GM18907 (cell line): ENCODE data around the gene TMEM250.

ENCODE experiments used
- ATAC-seq: cut with Tn5 transposase; IDR thresholded peaks from one replicate; pipeline ENCODE4 v1.9.1; 2021; ENCODE audit warnings: mild to moderate bottlenecking, moderate library complexity; ENCODE audit not compliant: unreplicated experiment

The TMEM250 gene

DNA sequence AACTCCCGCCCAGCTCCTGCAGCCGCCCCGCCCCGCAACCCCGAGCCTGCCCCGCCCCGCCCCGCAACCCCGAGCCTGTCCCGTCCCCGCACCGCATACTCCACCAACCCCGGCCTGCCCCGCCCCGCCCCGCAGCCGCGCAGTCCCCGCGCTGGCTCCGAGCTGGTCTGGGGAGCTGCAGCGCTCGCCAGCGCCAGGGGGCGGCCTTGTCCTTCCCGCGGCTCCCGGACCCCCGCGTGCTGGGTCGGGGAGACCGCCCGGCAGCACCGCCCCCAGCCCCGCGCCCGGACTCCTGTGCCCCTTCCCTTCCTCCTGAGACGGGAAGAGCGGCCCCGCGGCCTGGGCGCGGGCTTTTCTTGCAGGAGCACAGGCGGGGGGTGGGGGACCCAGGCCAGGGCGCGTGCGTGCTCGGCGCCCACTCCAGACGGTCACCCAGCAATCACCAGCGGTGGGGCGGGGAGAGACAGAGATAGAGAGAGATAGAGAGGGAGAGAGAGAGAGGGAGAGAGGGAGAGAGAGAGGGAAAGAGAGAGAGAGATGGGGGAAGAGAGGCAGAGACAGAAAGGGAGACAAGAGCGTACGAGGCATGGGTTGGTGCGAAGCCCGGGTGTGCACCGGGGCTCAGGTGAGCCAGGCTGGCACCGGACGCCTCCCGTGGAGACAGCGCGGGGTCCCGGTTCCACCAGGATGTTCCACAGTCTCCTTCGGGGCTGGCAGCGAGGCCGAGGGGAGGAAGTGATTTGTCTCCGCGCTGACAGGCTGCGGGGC lies 14.7 kb upstream of the TMEM250 start:
- ATAC-seq, result no peak

DNA sequence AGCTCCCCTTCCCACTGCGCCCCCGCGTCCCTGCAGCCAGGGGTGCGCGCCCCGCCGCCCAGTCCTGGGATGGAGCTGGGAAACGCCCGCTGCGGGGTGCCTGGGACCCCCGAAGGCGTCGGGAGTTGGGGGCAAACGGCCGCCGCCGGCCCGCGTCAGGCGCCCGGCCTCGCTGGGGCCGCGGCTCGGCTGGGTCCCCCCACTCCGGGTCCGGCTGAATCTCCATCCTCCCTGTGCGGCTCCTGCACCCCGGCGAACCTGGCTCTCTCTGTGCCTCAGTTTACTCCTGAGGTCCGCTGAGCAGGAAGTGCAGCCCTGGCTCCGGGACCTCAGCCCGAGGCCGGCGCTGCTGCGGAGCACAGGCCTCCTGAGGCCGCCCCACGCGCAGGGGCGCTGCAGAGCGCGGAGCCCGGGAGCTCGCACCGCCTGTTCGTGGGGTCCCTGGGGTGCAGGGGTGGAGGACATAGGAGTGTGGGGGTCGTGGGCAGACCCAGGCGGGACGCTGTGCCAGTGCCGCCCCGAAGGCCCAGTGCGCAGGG lies 13.9 kb upstream of the TMEM250 start:
- ATAC-seq, result no peak

DNA sequence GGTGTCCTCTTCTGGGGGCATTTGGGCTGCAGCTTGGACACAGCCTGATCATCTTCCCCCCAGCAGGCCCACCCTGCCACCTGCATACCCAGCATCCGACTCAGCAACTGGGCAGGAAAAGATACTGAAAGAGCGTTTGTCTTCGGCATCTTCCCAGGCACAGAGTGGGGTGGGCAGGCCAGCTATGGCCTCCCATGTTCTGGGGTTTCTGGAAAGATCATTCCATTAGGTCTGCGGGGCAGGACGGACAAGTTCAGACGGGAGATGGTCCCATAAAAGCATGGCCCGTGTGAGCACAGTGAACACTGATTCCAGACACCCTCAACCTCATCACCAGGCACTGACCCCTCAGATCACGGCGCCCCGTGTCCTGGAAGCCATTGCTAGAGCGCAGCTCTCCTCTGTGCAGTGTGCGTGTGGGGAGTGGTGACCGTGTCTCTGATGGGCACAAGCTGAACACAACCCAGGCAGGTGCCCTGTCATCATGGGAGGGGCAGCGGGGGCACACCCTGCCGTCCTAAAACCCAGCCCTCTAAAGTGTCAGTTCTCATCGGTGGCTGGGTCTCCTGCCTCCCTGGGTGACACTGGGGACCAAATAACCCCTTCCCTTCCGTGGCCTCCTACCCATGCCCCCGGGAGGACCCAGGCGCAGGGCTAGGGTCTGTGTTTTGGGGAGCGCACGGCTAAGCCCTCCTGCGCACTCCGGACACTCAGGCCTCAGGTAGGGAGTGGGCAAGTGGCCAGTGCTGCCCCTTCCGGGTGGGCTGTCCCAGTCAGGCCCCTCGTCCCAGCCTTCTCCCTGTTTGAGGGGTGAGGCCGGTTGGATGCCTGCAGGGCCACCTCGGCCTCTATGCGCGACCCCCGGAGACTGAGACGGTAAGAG lies 13.2 kb upstream of the TMEM250 start:
- ATAC-seq, result no peak

DNA sequence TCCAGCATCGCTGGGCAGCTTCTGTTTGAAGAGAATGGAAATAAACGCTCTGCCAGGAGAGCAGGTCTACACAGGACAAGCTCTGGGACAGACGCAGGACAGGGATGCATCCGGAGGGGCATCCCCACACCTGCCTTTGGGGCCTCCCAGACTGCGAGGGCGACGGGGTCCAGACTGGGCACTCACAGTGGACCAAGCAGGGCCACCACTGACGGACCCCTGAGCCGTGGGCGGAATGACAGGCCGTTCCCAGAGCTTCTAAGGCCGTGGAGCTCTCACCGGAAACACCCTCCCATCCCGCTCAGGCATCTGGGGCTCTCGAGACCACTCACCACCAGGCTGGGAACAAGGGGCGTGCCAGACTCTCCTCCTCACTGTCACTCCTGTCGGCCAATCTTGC lies 10.5 kb upstream of the TMEM250 start:
- ATAC-seq, result no peak

DNA sequence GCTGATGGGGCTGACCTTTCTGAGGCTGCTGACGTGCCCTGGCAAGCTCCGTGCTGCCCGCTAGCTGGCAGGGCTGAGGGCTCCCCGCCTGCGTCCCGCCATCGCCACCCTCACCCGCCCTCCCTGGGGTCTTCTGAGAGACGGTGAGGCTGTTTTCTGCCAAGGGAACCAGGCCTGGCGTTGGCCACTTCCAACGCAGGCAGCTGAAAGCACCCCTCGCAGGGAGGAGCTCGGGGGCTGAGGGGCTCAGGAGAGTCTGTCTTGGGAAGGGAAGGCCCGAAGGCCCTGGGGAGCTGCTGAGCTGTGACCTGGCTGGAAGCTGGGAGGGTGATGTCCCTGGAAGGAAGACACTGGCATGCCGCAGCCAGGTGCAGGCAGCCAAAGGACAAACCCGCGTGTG lies 9.8 kb upstream of the TMEM250 start:
- ATAC-seq, result no peak

DNA sequence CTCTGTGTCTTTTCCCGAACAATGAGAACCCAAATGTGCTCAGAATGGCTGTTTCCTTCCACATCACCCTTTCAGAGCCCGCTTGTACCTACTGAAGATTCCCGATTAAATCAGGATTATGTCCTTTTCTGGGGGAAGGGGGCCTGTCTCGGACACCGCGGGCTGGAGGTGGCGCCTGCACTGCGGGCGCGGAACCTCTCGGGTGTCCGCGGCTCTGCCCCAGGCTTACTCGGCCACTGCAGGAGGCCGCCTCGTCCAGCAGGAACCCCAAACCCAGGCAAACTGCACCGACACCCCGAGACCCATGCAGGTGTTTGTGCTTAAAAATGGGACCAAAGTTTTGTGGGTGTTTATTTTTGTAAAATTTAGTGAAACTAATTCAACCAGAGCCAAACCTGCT lies 8.6 kb upstream of the TMEM250 start:
- no peak for ATAC-seq

DNA sequence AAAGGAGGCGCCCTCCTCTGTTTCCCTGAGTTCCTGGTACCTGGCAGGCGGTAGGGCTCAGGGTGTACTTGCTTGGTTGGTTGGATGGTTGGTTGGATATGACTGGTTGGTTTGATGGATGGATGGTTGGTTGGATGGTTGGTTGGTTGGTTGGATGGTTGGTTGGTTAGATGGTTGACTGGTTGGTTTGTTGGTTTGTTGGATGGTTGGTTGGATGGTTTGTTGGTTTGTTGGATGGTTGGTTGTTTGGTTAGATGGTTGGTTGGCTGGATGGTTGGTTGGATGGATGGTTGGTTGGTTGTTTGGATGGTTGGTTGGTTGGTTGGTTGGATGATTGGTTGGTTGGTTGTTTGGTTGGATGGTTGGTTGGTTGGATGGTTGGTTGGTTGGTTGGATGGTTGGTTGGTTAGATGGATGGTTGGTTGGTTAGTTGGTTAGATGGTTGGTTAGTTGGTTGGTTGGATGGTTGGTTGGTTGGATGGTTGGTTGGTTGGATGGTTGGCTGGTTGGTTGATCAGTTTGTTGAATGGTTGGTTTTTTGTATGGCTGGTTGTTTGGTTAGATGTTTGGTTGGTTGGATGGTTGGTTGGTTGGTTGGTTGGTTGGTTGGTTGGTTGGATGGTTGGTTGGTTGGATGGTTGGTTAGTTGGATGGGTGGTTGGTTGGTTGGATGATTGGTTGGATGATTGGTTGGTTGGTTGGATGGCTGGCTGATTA lies 6.5 kb upstream of the TMEM250 start:
- ATAC-seq, result no peak

DNA sequence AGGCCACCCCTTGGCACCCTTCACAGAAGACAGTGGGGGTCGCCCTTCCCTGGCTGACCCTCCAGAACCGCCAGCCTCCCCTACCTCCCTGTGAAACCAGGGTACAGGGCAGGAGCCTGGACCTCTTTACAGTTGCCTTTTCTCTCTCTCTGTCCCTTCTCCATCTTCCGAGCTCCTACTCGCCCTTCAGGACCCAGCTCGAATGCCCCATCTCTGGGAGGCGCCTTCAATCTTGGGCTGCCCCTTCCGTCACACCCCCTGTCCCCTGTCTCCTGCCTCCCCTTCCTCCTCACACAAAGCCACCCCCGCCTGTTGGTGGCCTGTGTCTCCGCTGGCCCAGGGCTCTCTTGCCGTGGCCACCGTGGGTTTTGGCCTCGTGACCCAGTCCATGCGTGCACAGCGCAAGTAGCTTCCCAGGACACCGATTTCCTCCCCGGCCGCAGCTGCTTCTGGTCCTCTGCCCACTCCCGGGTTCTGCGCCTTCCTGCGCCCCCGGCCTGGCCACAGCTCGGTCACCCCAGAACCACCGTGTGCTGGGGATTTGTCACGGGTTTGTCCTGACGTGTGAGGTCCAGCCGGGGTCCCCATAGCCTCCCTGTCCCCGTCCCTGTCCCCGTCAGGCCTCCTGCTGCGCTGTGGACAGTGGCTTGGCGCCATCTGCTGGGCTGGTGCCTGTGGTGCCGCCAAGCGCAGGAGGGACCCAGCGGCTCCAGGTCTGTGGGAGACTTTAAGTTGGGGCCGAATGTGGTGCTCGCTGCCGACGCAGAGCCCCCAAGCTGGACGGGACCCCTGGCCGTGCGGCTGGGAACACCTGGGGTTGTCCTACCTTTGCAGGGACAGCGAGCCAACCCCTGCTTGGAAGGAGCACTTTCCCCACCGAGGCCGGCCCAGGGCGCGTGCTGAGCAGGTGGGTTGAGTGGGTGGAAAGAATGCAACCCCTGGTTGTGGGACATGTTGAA lies 4.0 kb upstream of the TMEM250 start:
- no peak for ATAC-seq

DNA sequence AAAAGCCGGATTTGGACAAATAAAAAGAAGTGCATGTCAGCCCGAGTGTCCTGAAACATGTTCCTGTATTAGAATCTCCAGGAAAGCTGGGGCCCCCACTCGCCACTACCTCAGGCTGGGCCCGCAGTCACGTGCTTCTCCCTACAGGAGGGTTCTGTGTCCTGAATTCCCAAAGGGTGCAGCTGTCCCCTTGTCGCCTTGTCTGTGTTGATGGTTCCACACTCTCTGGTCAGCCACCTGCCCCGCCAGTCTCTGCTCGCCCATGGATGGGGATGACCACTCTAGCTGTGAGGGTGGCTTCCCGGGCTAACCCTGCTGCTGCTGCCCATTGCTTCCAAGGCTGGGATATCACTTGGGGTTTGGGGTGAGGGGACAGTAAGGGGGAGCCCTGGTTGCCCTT lies 3.1 kb upstream of the TMEM250 start:
- no peak for ATAC-seq

DNA sequence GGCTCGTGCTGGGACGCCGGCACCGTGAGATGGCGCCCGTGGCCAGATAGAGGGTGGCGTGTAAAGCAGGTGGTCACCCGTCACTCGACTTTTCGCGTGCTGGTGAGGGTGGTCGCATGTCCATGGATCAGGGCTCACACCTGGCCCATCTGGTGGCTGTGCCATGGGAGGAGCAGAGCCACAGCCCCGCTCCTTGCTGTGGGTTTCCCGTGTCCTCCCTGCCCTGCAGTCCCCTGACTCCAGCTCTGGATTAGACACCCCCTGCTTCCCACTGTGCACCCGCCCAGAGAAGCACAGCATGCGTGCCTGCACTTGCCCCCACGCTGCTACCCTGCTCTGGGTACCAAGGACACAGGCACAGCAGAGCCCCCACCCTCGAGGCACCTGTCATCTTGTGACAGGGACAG lies 1.8 kb upstream of the TMEM250 start:
- ATAC-seq, result no peak

DNA sequence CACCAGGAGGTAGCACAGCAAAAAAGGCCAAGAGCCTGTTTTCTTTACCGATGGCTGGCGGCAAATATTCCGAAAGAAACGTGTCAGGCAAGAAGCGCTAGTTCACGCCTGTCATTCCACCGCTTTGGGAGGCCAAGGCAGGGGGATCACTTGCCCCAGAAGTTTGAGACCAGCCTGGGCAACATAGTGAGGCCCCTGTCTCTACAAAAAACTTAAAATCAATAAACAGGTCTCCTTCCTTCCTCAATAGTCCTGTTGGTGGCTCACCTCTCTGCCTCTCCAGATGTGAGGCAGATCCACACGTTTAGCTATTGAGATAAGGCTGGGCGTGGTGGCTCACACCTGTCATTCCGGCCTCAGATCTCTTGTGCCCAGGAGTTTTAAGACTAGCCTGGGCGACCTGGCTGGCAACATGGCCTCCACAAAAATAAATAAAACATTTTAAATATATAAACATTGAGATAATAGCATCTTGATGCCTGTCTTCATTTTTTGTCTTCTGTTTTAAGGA lies 1.3 kb upstream of the TMEM250 start:
- ATAC-seq, result no peak

DNA sequence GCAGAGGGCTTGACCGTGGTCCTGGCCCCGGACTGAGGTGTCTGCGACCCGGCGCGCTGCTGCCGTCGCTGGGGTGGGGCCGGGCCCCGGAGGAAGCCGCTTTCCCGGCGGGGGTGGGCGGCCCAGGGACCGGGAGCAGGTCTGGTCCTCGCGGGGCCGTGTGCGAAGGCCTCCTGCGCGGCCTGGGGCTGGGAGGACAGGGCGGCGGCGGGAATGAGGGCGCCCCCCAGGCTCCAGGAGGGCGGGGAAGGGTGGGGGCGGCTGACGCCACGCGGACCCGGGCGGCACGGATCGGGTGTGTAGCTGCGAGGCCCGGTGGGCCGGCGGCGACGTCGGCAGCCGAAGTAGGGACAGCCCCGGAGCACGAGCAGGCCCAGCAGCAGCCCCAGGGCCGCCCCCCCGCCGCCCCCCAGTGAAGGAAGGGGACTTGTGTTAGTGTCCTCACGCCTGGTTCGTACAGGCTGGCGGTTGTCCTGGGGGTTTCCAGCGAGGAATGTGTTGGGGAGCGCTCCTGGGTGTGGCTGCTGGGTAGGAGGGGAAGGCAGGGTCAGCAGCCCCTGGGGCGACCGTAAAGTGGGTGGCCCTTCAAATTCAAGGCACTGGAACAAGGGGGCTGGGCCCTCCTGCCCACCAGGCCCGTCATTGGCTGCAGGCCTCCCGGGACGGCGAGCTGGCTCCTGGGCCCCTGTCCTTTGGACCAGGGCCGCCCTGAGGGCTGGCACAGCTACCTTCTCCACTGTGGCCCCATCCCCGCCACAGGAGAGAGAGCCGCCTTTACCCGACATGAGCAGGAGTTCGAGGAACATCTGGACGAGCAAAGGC lies 597 bp upstream of the TMEM250 start:
- ATAC-seq, result no peak

DNA sequence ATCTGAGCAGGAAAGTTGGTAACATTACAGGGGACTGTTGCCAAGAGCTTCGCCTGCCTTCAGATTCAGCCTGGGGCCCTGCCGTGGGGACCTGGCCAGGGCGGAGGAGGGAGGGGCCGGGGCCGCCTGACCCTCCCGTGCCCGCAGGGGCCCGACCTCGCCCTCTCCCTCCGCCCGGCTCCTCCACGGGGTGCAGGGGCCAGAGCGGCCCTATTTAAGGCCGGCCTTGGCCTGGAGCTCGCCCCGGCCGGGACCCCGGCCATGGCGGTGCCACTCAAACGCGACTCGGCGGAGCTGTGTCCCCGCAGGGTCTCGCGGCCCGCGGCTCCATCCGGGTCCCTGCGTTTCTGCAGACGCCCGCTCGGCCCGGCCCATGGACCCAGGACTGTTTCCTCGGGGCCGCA lies 757 bp downstream of the TMEM250 start:
- ATAC-seq, result peak; percentile 15

DNA sequence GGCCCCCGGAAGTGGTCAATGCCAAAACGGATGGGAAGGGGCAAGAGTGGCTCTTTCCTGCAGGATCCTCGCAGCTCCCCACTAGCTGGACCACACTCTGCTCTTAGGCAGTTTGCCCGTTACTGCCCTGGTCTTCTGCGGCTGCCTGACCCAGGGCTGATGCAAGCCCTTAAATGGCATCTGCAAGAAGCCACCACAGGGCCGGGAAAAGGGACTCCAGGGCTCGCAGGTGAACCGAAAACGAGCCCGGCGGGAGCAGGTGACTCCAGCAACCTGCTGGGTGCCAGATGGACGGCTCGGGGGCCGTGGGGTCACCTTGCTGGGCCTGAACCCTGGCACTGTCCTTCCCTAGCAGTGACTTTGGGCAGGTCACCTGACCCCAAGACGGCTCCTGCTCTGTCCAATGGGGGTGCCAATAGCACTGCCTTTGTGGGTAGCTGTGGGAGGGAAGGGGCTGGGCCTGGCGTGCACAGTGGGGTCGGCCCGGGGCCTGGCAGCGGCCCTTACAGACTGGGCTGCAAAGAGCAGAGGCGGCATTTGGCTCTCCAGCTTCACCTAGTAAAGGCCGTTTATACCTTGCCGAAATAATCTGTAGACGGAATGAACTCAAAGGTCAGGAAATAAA lies 1.3 kb downstream of the TMEM250 start:
- no peak for ATAC-seq

DNA sequence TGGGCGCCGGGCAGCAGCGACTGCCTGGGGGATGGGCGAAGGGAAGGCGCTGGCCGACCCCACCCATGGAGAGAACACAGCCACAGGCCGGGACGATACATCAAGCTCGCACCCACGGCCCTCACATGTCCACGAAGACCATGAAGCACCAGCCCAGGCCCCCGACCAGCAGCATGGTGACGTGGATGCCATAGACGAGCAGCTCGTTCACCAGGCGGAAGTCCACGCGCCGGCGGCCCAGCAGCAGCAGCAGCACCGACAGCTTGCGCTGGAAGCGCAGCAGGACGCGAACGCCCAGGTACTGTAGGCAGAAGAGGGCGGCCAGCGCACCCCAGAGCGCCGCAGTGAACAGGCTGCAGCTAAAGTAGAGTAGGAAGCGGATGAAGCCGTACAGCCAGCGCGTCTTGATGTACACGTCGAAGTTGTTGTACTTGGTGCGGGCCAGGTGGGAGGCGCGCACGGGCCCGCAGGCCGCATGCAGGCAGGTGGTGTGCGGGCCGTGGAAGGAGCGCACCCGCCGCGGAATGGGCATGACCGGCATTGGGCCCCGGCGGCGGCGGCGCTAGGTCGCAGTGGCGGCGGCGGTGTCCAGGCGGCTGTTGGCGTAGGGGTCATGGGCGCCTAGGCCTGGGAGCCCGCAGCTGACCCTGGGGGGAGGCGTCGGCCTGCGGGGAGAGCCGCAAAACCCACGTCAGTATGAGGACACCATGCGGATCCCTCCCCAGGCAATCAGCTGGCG lies 2.1 kb downstream of the TMEM250 start:
- no peak for ATAC-seq

DNA sequence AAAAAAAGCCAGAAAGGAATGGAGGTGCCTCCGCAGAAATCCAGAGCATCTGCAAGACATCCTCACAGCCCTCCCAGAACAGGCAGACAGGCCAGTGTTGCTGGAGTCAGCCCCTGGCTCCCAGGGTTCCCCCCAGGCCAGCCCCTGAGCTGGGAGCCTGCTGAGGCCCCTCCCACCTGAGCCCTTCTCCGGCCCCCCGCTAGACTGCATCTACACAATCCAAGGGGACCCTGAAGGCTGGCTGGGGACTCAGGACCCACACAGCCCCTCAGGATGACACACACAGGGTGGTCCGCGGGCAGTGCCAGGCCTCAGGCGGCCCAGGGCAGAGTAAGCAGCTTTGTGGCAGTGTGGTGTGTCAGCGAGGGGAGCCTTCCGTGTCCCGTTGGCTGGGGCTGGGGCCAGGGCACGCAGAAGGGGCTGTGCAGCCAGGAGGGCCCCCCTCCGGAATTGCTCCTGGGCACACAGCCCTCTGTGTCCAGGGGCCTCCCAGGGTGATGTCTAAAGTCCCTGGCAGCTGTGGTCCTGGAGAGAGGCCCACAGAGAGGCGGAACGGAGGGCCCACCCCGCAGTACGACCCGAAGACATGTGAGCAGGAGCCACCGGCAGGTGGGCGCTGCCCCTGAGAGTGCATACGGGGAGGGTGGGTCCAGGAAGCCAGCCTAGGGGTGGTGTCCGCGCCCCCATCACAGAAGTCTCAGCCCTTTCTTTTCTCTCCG lies 2.9 kb downstream of the TMEM250 start:
- ATAC-seq, result no peak

DNA sequence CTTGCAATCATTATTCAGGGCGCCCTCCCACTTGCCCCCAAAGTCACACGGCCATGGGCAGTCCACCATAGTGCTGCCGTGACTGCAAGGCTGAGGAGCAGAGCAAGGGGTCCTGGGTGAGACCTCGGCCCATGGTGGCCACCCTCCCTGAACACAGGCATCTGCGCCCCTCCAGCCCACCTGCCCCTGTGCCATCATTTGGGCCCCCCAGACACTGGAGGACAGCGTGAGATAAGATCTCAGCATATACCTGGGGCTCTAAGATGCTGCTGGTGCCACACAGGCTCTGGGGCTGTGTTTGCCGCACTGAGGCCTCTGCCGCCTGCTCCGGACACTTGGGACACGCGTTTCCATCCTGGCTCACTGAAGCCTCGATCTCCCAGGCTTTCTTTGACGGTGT lies 3.5 kb downstream of the TMEM250 start:
- ATAC-seq, result no peak
